ENCODE data around the gene JMJD1C.
"Not testable (repeated sequence)": the region's sequence is repeated elsewhere in the genome, so short reads cannot be mapped to it uniquely, and the experiment has no call there.

The JMJD1C gene

GRCh38 chr10:63365976-63366765 is 99.6 kb downstream of the JMJD1C start:
- DNase-seq (ENCODE audit: low read depth): peak; percentile 19

- DNase-seq (ENCODE audit: low read depth): no peak
Measured at GRCh38 chr10:63364918-63365317, 100.9 kb downstream of the JMJD1C start.

- no peak for DNase-seq (ENCODE audit: low read depth)
Measured at GRCh38 chr10:63363951-63364350, 101.8 kb downstream of the JMJD1C start.

GRCh38 chr10:63355682-63356081 is 110.1 kb downstream of the JMJD1C start:
- no peak for DNase-seq (ENCODE audit: low read depth)

- no peak for DNase-seq (ENCODE audit: low read depth)
Measured at GRCh38 chr10:63352976-63353375, 112.8 kb downstream of the JMJD1C start.

GRCh38 chr10:63348245-63348850 is 117.4 kb downstream of the JMJD1C start:
- peak; percentile 65 for DNase-seq (ENCODE audit: low read depth)

- DNase-seq (ENCODE audit: low read depth): peak; percentile 66
Measured at GRCh38 chr10:63346015-63346441, 119.7 kb downstream of the JMJD1C start.

- no peak for DNase-seq (ENCODE audit: low read depth)
Measured at GRCh38 chr10:63344269-63344668, 121.5 kb downstream of the JMJD1C start.

- DNase-seq (ENCODE audit: low read depth): no peak
Measured at GRCh38 chr10:63343476-63343875, 122.3 kb downstream of the JMJD1C start.

- DNase-seq (ENCODE audit: low read depth): not testable (repeated sequence)
Measured at GRCh38 chr10:63339640-63340039, 126.1 kb downstream of the JMJD1C start.

GRCh38 chr10:63337455-63338251 is 128.1 kb downstream of the JMJD1C start:
- DNase-seq (ENCODE audit: low read depth): no peak

GRCh38 chr10:63331586-63331985 is 134.2 kb downstream of the JMJD1C start:
- peak; percentile 81 for DNase-seq (ENCODE audit: low read depth)

- DNase-seq (ENCODE audit: low read depth): no peak
Measured at GRCh38 chr10:63324495-63324854, 141.3 kb downstream of the JMJD1C start.

GRCh38 chr10:63323701-63324494 is 141.9 kb downstream of the JMJD1C start:
- no peak for DNase-seq (ENCODE audit: low read depth)

- no peak for DNase-seq (ENCODE audit: low read depth)
Measured at GRCh38 chr10:63320683-63321082, 145.1 kb downstream of the JMJD1C start.

- no peak for DNase-seq (ENCODE audit: low read depth)
Measured at GRCh38 chr10:63319231-63319630, 146.5 kb downstream of the JMJD1C start.

- DNase-seq (ENCODE audit: low read depth): peak; percentile 56
Measured at GRCh38 chr10:63318491-63318890, 147.3 kb downstream of the JMJD1C start.

- DNase-seq (ENCODE audit: low read depth): no peak
Measured at GRCh38 chr10:63314020-63314419, 151.8 kb downstream of the JMJD1C start.

- DNase-seq (ENCODE audit: low read depth): no peak
Measured at GRCh38 chr10:63313066-63313717, 152.6 kb downstream of the JMJD1C start.

- DNase-seq (ENCODE audit: low read depth): no peak
Measured at GRCh38 chr10:63308628-63309027, 157.1 kb downstream of the JMJD1C start.

GRCh38 chr10:63304146-63304545 is 161.6 kb downstream of the JMJD1C start:
- DNase-seq (ENCODE audit: low read depth): no peak

Data from iris pigment epithelial cell (primary cell).